CD4-positive, alpha-beta T cell treated with Interleukin-6 for 4 hours (primary cell): ENCODE data around the gene CCBE1.

Experiments
- DNase-seq: peaks from one replicate; pipeline ENCODE4 v3.0.0-alpha.2; 2020; ENCODE audit warnings: mixed read lengths

Gene CCBE1

GRCh38 chr18:59564561-59564960, 132.7 kb downstream of the CCBE1 start:
- DNase-seq = no peak

GRCh38 chr18:59563176-59563785, 133.9 kb downstream of the CCBE1 start:
- no peak for DNase-seq

- DNase-seq = no peak
These were observed 134.5 kb downstream of the CCBE1 start for GRCh38 chr18:59562751-59563150.

- DNase-seq = no peak
These were observed 135.6 kb downstream of the CCBE1 start for GRCh38 chr18:59561612-59562011.

GRCh38 chr18:59560556-59560955, 136.7 kb downstream of the CCBE1 start:
- DNase-seq = no peak

DNA sequence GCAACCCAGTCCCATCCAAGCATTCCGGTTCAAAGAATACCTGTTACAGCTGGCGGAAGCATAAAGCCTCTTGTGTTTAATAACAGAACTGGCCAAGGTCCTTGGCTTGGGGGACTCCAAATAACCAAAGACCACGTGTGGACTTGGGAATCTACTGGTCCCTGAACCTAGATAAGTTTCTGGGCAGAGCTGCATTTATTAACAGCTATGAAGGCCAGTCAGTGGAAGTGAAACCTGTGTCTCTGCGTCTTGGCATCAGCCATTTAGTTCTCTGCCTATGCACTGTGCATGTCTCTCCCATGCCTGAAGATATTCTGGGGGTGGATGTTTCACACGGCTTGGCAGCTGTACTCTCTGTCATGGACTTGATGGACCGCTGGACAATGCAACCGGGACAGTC, 137.7 kb downstream of the CCBE1 start:
- DNase-seq = no peak

GRCh38 chr18:59555995-59556659, 141.1 kb downstream of the CCBE1 start:
- DNase-seq = no peak

- DNase-seq = no peak
These were observed 142.4 kb downstream of the CCBE1 start for GRCh38 chr18:59554796-59555335.

GRCh38 chr18:59553273-59553870, 143.9 kb downstream of the CCBE1 start:
- no peak for DNase-seq

- no peak for DNase-seq
These were observed 145.2 kb downstream of the CCBE1 start for GRCh38 chr18:59551902-59552635.

DNA sequence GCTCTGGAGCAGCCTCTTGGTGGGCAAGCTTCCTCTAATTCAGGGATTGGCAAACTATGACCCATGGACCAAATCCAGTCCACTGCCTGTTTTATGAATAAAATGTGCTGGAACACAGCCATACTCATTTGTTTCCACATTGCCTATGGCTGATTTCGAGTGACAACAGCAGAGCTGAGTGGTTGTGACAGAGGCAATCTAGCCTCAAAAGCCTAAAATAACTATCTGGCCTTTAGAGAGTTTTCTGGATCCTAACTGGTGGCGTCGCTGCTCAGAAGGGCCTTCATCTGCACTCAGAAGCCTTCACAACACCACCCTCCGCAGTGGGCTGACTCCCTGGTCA, 147.1 kb downstream of the CCBE1 start:
- DNase-seq = no peak

DNA sequence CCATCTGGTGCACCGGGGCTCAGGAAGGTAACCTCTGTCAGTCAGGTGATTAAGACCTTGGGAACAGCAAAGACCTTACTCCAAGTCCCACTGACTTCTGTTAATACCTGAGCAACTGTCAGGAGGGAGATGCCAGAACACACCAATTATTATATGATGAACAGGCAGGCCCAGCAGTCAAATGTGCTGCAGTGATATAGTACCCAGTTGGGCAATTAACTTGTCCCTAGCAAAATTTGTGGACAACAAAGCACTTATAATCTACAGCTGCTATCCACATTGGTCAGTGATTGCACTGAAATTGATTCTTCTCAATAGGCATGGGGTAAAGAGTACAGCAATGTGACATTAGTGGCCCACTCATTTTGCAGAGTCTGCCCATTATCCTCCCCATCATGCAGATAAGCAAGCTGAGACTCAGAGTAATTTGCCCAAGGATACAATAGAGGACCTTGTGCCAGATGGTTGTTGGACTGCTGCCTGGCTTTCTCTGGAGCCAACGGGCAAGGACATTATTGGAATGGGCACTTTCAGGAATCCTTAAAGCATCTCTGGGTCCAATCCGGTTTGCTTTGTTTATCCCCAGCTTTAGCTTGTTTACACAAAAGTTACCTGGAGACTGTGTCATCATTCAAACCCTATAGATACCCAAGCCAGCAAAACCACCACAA, 147.6 kb downstream of the CCBE1 start:
- no peak for DNase-seq

DNA sequence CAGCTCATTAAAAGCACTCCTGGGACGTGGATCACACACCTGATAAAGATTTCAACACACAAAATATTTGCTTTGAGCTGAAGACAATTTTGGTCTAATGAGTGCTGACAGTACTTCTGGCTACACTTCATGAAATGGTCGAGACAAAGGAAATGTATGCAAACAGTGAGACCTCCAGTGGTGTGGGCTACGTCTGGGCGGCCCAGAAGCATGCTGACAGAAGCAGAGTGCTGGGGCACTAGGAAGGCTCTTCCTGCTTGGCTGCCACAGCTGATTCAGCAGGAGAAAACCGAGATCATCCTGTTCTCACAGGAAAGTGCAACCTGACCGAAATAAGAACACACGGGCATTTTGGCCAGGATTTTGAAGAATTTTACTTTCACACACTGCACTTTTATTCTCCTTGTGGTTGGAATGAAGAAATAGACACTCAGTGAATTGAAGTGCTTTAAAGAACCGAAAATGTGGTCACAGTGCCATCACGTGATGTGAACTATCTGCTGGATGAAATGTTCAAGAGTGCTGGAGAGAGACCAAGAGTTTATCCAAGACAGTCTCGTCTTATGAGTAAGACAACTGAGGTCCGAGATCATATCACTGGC, 149.5 kb downstream of the CCBE1 start:
- DNase-seq = no peak

DNA sequence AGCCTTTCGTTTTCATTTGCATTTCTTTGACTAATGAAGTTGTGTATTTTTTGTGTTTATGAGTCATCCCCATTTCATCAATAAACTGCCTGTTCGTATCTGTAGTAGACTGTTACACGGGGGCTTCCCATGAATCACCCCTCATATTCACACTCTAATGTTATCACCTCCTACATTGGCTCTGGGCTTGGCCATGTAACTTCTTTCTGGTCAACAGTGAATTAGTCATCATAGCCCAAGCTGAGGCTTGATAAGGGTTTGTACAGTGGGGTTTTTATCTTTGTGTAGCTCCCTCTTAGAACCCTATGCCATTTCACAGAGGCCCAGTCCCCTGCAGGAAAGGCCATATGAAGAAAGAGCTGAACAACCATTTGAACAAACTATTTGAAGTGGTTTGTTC, 151.0 kb downstream of the CCBE1 start:
- no peak for DNase-seq

DNA sequence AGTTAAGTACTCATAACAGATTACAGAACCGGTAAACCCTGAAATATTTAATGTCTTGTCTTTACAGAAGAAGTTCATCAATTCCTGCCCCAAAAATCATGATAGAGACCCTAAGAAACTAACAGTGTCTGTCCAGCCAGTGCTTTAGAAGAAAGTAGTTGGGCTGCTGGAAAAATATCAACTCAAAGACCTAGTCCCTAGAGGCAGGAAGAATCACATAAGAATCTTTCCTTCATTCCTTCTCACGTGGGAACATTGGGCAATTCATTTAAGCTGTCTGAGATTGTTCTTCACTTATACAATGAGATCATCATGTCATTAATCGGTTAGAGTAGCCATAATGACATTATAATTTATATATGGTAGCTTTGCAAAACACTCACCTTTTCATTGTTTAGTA, 156.4 kb downstream of the CCBE1 start:
- no peak for DNase-seq

DNA sequence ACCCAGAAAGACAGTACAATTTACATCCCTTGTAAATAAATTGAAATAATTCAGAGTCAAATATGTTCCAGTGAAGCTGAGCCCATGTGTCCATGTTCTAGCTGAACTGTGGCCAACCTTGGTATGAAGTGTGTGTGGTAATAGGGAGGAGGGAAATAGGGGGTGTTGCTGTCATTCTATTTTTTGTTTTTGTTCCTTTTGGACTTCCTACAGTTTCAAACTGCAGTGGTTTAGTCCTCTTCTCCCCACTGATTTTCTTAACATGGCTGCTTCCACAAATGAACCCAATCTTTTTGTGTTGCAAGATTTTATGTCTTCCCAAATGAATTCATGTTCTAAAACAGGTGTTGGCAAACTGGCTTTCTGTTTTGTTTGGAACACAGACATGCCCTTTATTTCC, 156.9 kb downstream of the CCBE1 start:
- no peak for DNase-seq

- no peak for DNase-seq
These were observed 158.1 kb downstream of the CCBE1 start for GRCh38 chr18:59539108-59539507.

- DNase-seq = no peak
These were observed 159.6 kb downstream of the CCBE1 start for GRCh38 chr18:59537579-59537978.

- no peak for DNase-seq
These were observed 161.1 kb downstream of the CCBE1 start for GRCh38 chr18:59536166-59536565.

DNA sequence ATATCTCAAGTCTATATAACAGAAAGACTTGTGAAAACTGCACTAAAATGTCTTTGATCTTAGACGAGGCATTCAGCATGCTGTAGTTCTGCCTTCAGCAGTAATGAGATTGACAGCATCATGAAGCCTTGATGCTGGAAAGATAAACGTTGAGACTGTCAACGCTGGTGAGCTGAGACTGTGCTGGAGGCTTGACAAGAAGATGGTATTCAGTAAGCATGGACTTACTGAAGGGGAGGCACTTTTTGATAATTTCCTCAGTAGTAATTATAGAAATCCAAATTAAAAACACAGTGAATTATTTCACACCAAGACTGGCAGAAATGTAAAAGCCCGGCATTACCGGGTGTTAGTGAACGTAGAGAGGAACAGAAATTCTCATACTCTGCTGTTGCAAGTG, 162.2 kb downstream of the CCBE1 start:
- DNase-seq = no peak

GRCh38 chr18:59528866-59529265, 168.4 kb downstream of the CCBE1 start:
- no peak for DNase-seq

DNA sequence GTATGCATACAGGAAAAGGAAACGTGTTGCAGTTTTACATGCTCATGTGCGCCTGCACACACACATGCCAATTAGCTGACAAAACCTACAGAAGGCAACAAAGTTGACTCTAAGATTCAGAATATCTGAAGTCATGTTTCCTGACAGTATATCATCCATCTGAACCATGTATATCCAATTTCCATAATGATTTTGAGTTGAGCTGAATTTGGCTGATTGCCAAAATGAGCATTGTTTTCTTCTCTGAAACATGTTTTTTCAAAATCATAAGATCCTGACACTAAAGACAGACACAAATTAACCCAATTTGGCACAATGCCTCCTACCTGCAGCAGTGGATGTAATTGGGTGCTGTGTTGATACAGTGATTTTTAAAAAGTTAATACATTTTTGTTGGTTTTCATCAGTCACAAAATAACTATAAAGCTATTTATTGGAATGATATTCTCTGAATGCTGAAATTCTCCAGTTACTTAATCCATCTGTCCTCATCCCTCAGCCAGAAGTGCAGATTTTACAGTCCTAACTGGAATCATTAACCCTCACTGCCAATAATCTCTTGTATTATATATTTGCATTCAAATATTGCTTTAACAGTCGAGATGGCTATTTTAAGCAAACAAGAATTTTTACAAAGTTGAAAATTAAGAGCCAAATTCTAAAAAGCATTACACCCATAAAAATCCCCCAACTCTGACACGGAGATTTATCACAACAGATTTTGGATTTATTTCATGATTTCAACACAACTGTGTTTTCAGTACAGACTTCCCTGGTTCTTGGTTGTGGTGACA, 176.5 kb downstream of the CCBE1 start:
- DNase-seq = no peak
